H1 (cell line): ENCODE data around the gene SRXN1. TPM values are rescaled to one million over a fixed set of nuclear protein-coding genes. Genes with fewer than 3 reads are reported as not detected.

Experiments used
- CTCF ChIA-PET: fragments of 300-600 bp; sonication (Branson Sonifier 250); formaldehyde crosslinking; loops from one replicate; lab custom pipeline; 2021; ENCODE audit not compliant: partially characterized antibody; lab: Charles Lee
- POLR2A ChIA-PET: fragments of 300-600 bp; sonication (Branson Sonifier 250); formaldehyde crosslinking; loops from one replicate; lab custom pipeline; 2021; ENCODE audit warnings: inconsistent platforms; ENCODE audit not compliant: partially characterized antibody; lab: Charles Lee
- DNase-seq, 2 experiments: peaks; one replicate each; pipeline versions ENCODE4 v3.0.0 to v3.0.0-alpha.2; 2010 to 2022; ENCODE audit warnings: low spot score in 2 of 2, low read depth in 1 of 2, mixed read lengths in 1 of 2
- FAIRE-seq: peaks from 2 replicates; lab custom pipeline; 2011; peaks lifted over from hg19 to GRCh38; lab: Jason Lieb, UNC
- H2AFZ ChIP-seq: 2 replicates; pipeline ENCODE4 v1.8.1; 2012; ENCODE audit warnings: low read length, inconsistent platforms
- H2AK5ac ChIP-seq: 2 replicates; pipeline ENCODE4 v1.6.1; 2013; ENCODE audit warnings: low read depth, low read length
- H2BK120ac ChIP-seq: replicated peaks from 2 replicates; pipeline ENCODE3; 2013; ENCODE audit warnings: low read depth, low read length, inconsistent platforms
- H2BK12ac ChIP-seq: 2 replicates; pipeline ENCODE4 v1.6.1; 2013; ENCODE audit warnings: low read depth, low read length
- H2BK15ac ChIP-seq: 2 replicates; pipeline ENCODE4 v1.6.1; 2013; ENCODE audit warnings: low read length
- H2BK20ac ChIP-seq: 2 replicates; pipeline ENCODE4 v1.6.1; 2013; ENCODE audit warnings: low read length
- H2BK5ac ChIP-seq: 2 replicates; pipeline ENCODE4 v1.6.1; 2013; ENCODE audit warnings: low read depth, low read length
- H3K14ac ChIP-seq: 2 replicates; pipeline ENCODE4 v1.6.1; 2013; ENCODE audit warnings: inconsistent platforms; ENCODE audit not compliant: insufficient read length
- H3K18ac ChIP-seq: 2 replicates; pipeline ENCODE4 v1.6.1; 2013; ENCODE audit warnings: low read length; ENCODE audit errors: extremely low read depth
- H3K23ac ChIP-seq: 2 replicates; pipeline ENCODE4 v1.6.1; 2013; ENCODE audit warnings: inconsistent platforms; ENCODE audit not compliant: insufficient read length
- H3K23me2 ChIP-seq: 2 replicates; pipeline ENCODE4 v1.6.1; 2013; ENCODE audit warnings: low read depth, low read length
- H3K27ac ChIP-seq: 2 replicates; pipeline ENCODE4 v1.6.1; 2011; ENCODE audit warnings: low read depth, low read length, inconsistent platforms
- H3K27me3 ChIP-seq, 4 experiments: replicated peaks in 1 of 4; 1 replicate in 1 of 4; 2 replicates in 3 of 4; pipeline versions ENCODE4 v1.6.1 to v1.8.1; 2011 to 2013; ENCODE audit warnings: low read length in 3 of 4, mild to moderate bottlenecking in 3 of 4, inconsistent platforms in 2 of 4, mixed read lengths in 2 of 4, moderate library complexity in 1 of 4; ENCODE audit not compliant: control insufficient read depth in 3 of 4, insufficient read depth in 3 of 4; ENCODE audit errors: extremely low read depth in 1 of 4
- H3K36me3 ChIP-seq, 4 experiments: 2 replicates each; pipeline versions ENCODE4 v1.6.1 to v1.8.1; 2011 to 2013; ENCODE audit warnings: mild to moderate bottlenecking in 4 of 4, low read length in 3 of 4, moderate library complexity in 2 of 4, control low read depth in 1 of 4, inconsistent platforms in 1 of 4; ENCODE audit not compliant: insufficient read depth in 4 of 4, control insufficient read depth in 2 of 4
- H3K4ac ChIP-seq: replicated peaks from 2 replicates; pipeline ENCODE3; 2013; ENCODE audit warnings: low read length, low read depth, mixed read lengths, inconsistent platforms; ENCODE audit not compliant: insufficient read length
- H3K4me1 ChIP-seq, 4 experiments: replicated peaks in 1 of 4; 1 replicate in 1 of 4; 2 replicates in 3 of 4; pipeline versions ENCODE4 v1.6.1 to v1.8.1; 2011 to 2013; ENCODE audit warnings: low read length in 3 of 4, inconsistent platforms in 2 of 4, mixed read lengths in 1 of 4; ENCODE audit not compliant: insufficient read depth in 4 of 4, control insufficient read depth in 3 of 4
- H3K4me2 ChIP-seq, 2 experiments: 2 replicates each; pipeline versions ENCODE4 v1.6.1 to v1.8.1; 2011 to 2013; ENCODE audit warnings: low read depth in 2 of 2, low read length in 2 of 2, control low read depth in 1 of 2, inconsistent platforms in 1 of 2, mild to moderate bottlenecking in 1 of 2; ENCODE audit not compliant: insufficient read depth in 1 of 2
- H3K4me3 ChIP-seq, 4 experiments: fragments of 200-600, 300-600 bp in 1 of 4; sonication (generic), shearing (Covaris generic), sonication (Bioruptor Twin) in 1 of 4; 2 replicates each; pipeline versions ENCODE4 v1.5.1 to v1.8.1; 2011 to 2016; ENCODE audit warnings: low read length in 4 of 4, low read depth in 3 of 4, control low read depth in 2 of 4, inconsistent platforms in 2 of 4, mild to moderate bottlenecking in 2 of 4, mixed read lengths in 1 of 4, moderate library complexity in 1 of 4; ENCODE audit not compliant: insufficient read depth in 2 of 4; ENCODE audit errors: extremely low read depth in 1 of 4
- H3K56ac ChIP-seq: replicated peaks from 2 replicates; pipeline ENCODE3; 2013; ENCODE audit warnings: low read depth, mild to moderate bottlenecking, mixed read lengths, low read length, inconsistent platforms; ENCODE audit not compliant: insufficient read length
- H3K79me1 ChIP-seq: 2 replicates; pipeline ENCODE4 v1.6.1; 2013; ENCODE audit warnings: low read depth, low read length, control low read depth
- H3K79me2 ChIP-seq, 2 experiments: 2 replicates each; pipeline versions ENCODE4 v1.6.1 to v1.8.1; 2012 to 2013; ENCODE audit warnings: low read length in 2 of 2, mild to moderate bottlenecking in 2 of 2, inconsistent platforms in 1 of 2; ENCODE audit not compliant: insufficient read depth in 2 of 2, control insufficient read depth in 1 of 2
- H3K9ac ChIP-seq, 4 experiments: replicated peaks in 1 of 4; 1 replicate in 1 of 4; 2 replicates in 3 of 4; pipeline versions ENCODE4 v1.6.1 to v1.8.1; 2011 to 2013; ENCODE audit warnings: low read depth in 3 of 4, low read length in 3 of 4, control low read depth in 2 of 4, mild to moderate bottlenecking in 2 of 4, moderate library complexity in 2 of 4, inconsistent platforms in 1 of 4; ENCODE audit errors: extremely low read depth in 1 of 4
- H3K9me3 ChIP-seq, 2 experiments: 2 replicates each; pipeline versions ENCODE4 v1.6.1 to v1.8.1; 2012 to 2013; ENCODE audit warnings: mild to moderate bottlenecking in 2 of 2, moderate library complexity in 2 of 2, control low read depth in 1 of 2, inconsistent platforms in 1 of 2, low read depth in 1 of 2, low read length in 1 of 2, mixed read lengths in 1 of 2; ENCODE audit not compliant: insufficient read depth in 2 of 2
- H4K20me1 ChIP-seq, 2 experiments: replicated peaks in 1 of 2; 2 replicates each; pipeline versions ENCODE3 to v1.8.1; 2011 to 2013; ENCODE audit warnings: inconsistent platforms in 2 of 2, low read length in 2 of 2, mild to moderate bottlenecking in 1 of 2; ENCODE audit not compliant: insufficient read depth in 2 of 2, control insufficient read depth in 1 of 2
- H4K5ac ChIP-seq: 2 replicates; pipeline ENCODE4 v1.6.1; 2013; ENCODE audit warnings: low read length, low read depth, mixed read lengths, inconsistent platforms; ENCODE audit not compliant: insufficient read length
- H4K8ac ChIP-seq: 2 replicates; pipeline ENCODE4 v1.8.0; 2013; ENCODE audit warnings: mild to moderate bottlenecking, moderate library complexity, low read length, inconsistent platforms; ENCODE audit not compliant: insufficient read depth; ENCODE audit errors: extremely low read depth
- H4K91ac ChIP-seq: replicated peaks from 2 replicates; pipeline ENCODE3; 2013; ENCODE audit warnings: low read length, mixed read lengths, inconsistent platforms; ENCODE audit not compliant: insufficient read length
- ASH2L ChIP-seq: fragments of 200-600, 300-600 bp; sonication (generic); IDR thresholded peaks from one replicate; pipeline ENCODE4 v1.7.1; 2017; ENCODE audit warnings: low read length
- BACH1 ChIP-seq: IDR thresholded peaks from 2 replicates; pipeline ENCODE4 v1.6.1; 2012; ENCODE audit warnings: low read length, improper control_type of control experiment
- CBX5 ChIP-seq: fragments of 300-800, 300-1000 bp; sonication (generic); IDR thresholded peaks from 2 replicates; pipeline ENCODE4 v1.7.1; 2016; ENCODE audit warnings: antibody characterized with exemption, low read length, low read depth
- CEBPB ChIP-seq: IDR thresholded peaks from 2 replicates; pipeline ENCODE4 v1.6.1; 2012; ENCODE audit warnings: low read depth, low read length
- HDAC2 ChIP-seq, 2 experiments: fragments of 300-600 bp in 1 of 2; sonication (generic) in 1 of 2; IDR thresholded peaks; 2 replicates each; pipeline ENCODE4 v1.6.1; 2011 to 2012; ENCODE audit warnings: low read depth in 2 of 2, low read length in 2 of 2, mild to moderate bottlenecking in 2 of 2, moderate library complexity in 2 of 2, borderline replicate concordance in 1 of 2, inconsistent platforms in 1 of 2
- KDM1A ChIP-seq: fragments of 200-600, 300-600 bp; sonication (generic); IDR thresholded peaks from 2 replicates; pipeline ENCODE4 v1.7.1; 2016; ENCODE audit warnings: mild to moderate bottlenecking, low read length, borderline replicate concordance
- KDM4A ChIP-seq: IDR thresholded peaks from one replicate; pipeline ENCODE4 v1.7.1; 2012; ENCODE audit warnings: low read depth, mild to moderate bottlenecking, moderate library complexity, low read length, inconsistent platforms; ENCODE audit not compliant: severe bottlenecking
- POU5F1 ChIP-seq: IDR thresholded peaks from 2 replicates; pipeline ENCODE4 v1.6.1; 2011; ENCODE audit warnings: low read depth, mild to moderate bottlenecking, low read length, moderate library complexity
- SAP30 ChIP-seq: fragments of 300-600 bp; sonication (generic); IDR thresholded peaks from 2 replicates; pipeline ENCODE4 v1.7.1; 2012; ENCODE audit warnings: low read length, moderate library complexity, mild to moderate bottlenecking, inconsistent platforms; ENCODE audit not compliant: insufficient read depth, insufficient replicate concordance
- SP1 ChIP-seq: IDR thresholded peaks from 2 replicates; pipeline ENCODE4 v1.6.1; 2011; ENCODE audit warnings: low read depth, low read length
- YY1 ChIP-seq: IDR thresholded peaks from 2 replicates; pipeline ENCODE4 v1.6.1; 2011; ENCODE audit warnings: low read depth, mild to moderate bottlenecking, low read length
- WGBS, 2 experiments: shearing (Covaris generic) in 1 of 2; methylation state at CpG; one replicate each; pipeline versions ENCODE4 v1.1.6 to v1.1.7; 2013 to 2015; ENCODE audit warnings: low lambda C conversion rate in 2 of 2, mixed read lengths in 2 of 2, inconsistent platforms in 1 of 2, low coverage in 1 of 2, missing lambda C conversion rate in 1 of 2; ENCODE audit not compliant: insufficient replicate concordance in 2 of 2, insufficient coverage in 1 of 2, insufficient read length in 1 of 2; ENCODE audit errors: extremely low coverage in 1 of 2, missing lambda C conversion rate in 1 of 2; 5-methylcytosine and 5-hydroxymethylcytosine counted together
- polyA plus RNA-seq, 7 experiments: library from polyadenylated mRNA; depleted of rRNA in 3 of 7; stranded (reverse) in 5 of 7; unstranded in 2 of 7; fragments of >200 nt in 5 of 7; fragments of 200-250 nt in 2 of 7; gene quantifications; 1 replicate in 5 of 7; 2 replicates in 1 of 7; 4 replicates in 1 of 7; pipeline versions ENCODE4 v1.2.1 to v1.2.3, GENCODE V29; 2011 to 2013; ENCODE audit warnings: missing spikeins in 2 of 7, mixed read lengths in 2 of 7
- total RNA-seq: library from RNA; stranded (reverse); fragmentation: NEBNext Ultra II Directional; extraction: Animal tissue kit (Norgen Biotek cat#: 25700); gene quantifications from 2 replicates; pipeline ENCODE4 v1.2.1, GENCODE V29; 2021
- TF ChIP-seq, protein P1 (sequence below): IDR thresholded peaks from 2 replicates; pipeline ENCODE4 v1.6.1; 2012; ENCODE audit warnings: inconsistent platforms

SRXN1 gene
- total and polyA plus RNA-seq, 2 of the 8 experiments (the other 6 are each of a cell fraction or from before 2014, with no cell fraction given): 12.2 to 15.8 TPM

GRCh38 chr20:667351-668034 is 14.5 kb upstream of the SRXN1 start:
- no peak overlapping the region for H4K8ac ChIP-seq
- no peak overlapping the region for H3K27ac ChIP-seq
- H3K27me3 ChIP-seq: peaks cover 8 to 26% (median 22%) of the 10 kb centered on the region in 4 experiments
- H4K91ac ChIP-seq: no peak overlapping the region
- ChIA-PET POLR2A (interaction anchor here (0.6 to 2.6 kb wide), 8 partner anchors 8 to 220 kb away, joined by 3 to 9 read pairs (median 4); partner anchors contain the start of genes CSNK2A1, SCRT2 and TBC1D20), CTCF (interaction anchor here (0.6 to 11.1 kb wide), 51 partner anchors 9 to 352 kb away, joined by 3 to 157 read pairs (median 6); partner anchors contain the start of genes SCRT2, SLC52A3 and SRXN1)
- no peak overlapping the region for H3K4me3 ChIP-seq
- H3K79me2 ChIP-seq: no peaks in the 10 kb centered on the region
- H3K36me3 ChIP-seq: no peaks in the 10 kb centered on the region
- H3K4ac ChIP-seq: no peak overlapping the region
- H3K56ac ChIP-seq: no peak overlapping the region
- H3K23ac ChIP-seq: no peak overlapping the region
- no peak overlapping the region for H3K9ac ChIP-seq
- H2BK15ac ChIP-seq: 0 out of 2 replicates have a peak overlapping the region, but pooled peaks have one; percentile 21
- H4K5ac ChIP-seq: no peak overlapping the region
- FAIRE-seq: peak; percentile 45
- H2BK12ac ChIP-seq: 0 out of 2 replicates have a peak overlapping the region, but pooled peaks have one; percentile 30
- no peaks in the 10 kb centered on the region for H3K79me1 ChIP-seq
- no peak overlapping the region; the same call in 1 of the 2 replicates for H2BK20ac ChIP-seq
- no peak overlapping the region for H2AK5ac ChIP-seq
- WGBS, 2 experiments: 41% methylated on average over 9 of the region's 9 CpGs; no CpG with 5 or more reads in 1 of the 2 experiments
- peaks cover 4 to 5% of the 10 kb centered on the region in 2 experiments for H3K9me3 ChIP-seq
- DNase-seq: peak in 1 of 2 experiments; percentile 93
- H3K4me2 ChIP-seq: no peak overlapping the region
- no peak overlapping the region for H3K14ac ChIP-seq
- peaks cover 2 to 21% (median 13%) of the 10 kb centered on the region in 4 experiments for H3K4me1 ChIP-seq
- H2AFZ ChIP-seq: no peak overlapping the region
- no peak overlapping the region for H2BK5ac ChIP-seq
- no peaks in the 10 kb centered on the region for H4K20me1 ChIP-seq
- H2BK120ac ChIP-seq: no peak overlapping the region
- H3K18ac ChIP-seq: no peak overlapping the region
- H3K23me2 ChIP-seq: peaks cover 2% of the 10 kb centered on the region
- no peak for TF ChIP-seq KDM4A
- no peak for TF ChIP-seq CBX5
- no peak for TF ChIP-seq ASH2L
- TF ChIP-seq YY1: 0 out of 2 replicates have a peak, but pooled peaks have one; percentile 48
- no peak for TF ChIP-seq HDAC2 (IDR thresholded peaks at IDR 0.05; ENCODE audit: borderline replicate concordance in 1 of 2, low read depth in 2 of 2, low read length in 2 of 2)
- TF ChIP-seq SAP30: no peak
- no peak for TF ChIP-seq SP1
- no peak for TF ChIP-seq BACH1
- 0 out of 2 replicates have a peak, but pooled peaks have one; percentile 44 for TF ChIP-seq CEBPB
- TF ChIP-seq POU5F1: no peak
- TF ChIP-seq, protein P1, sequence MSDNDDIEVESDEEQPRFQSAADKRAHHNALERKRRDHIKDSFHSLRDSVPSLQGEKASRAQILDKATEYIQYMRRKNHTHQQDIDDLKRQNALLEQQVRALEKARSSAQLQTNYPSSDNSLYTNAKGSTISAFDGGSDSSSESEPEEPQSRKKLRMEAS: 0 out of 2 replicates have a peak, but pooled peaks have one; percentile 13
- 0 out of 2 replicates have a peak, but pooled peaks have one; percentile 63 for TF ChIP-seq KDM1A
